Right atrium auricular region (tissue), 2 donors: ENCODE results near the gene SVOP. TPM values are rescaled to one million over a fixed set of nuclear protein-coding genes. Genes with fewer than 3 reads are reported as not detected.

Source experiments
- DNase-seq: peaks from one replicate; pipeline ENCODE4 v3.0.0-alpha.2; 2019; ENCODE audit warnings: low spot score
- H3K27ac ChIP-seq, 2 donors: fragments of 200-600 bp; sonication (generic); 1 replicate in 1 of 2; 2 replicates in 1 of 2; pipeline ENCODE4 v1.5.1; 2016 to 2019
- H3K27me3 ChIP-seq, 2 donors: fragments of 200-600 bp; sonication (generic); one replicate each; pipeline versions ENCODE4 v1.5.1 to v1.6.0; 2017 to 2019
- H3K36me3 ChIP-seq: fragments of 200-600 bp; sonication (generic); one replicate; pipeline ENCODE4 v1.5.1; 2016
- H3K4me1 ChIP-seq, 2 donors: fragments of 200-600 bp; sonication (generic); one replicate each; pipeline versions ENCODE4 v1.5.1 to v1.6.0; 2017 to 2019
- H3K4me3 ChIP-seq, 2 donors: fragments of 200-600 bp; sonication (generic); 1 replicate in 1 of 2; 2 replicates in 1 of 2; pipeline ENCODE4 v1.5.1; 2017 to 2019; ENCODE audit warnings: mild to moderate bottlenecking in 1 of 2, moderate library complexity in 1 of 2
- H3K9me3 ChIP-seq, 2 donors: fragments of 200-600 bp; sonication (generic); one replicate each; pipeline ENCODE4 v1.5.1; 2019
- CTCF ChIP-seq, 2 donors: fragments of 200-600 bp; sonication (generic); IDR thresholded peaks; one replicate each; pipeline ENCODE4 v1.5.1; 2019; ENCODE audit warnings: antibody characterized with exemption in 2 of 2
- total RNA-seq, 2 donors: library from RNA; depleted of rRNA; stranded (reverse); fragments of >200 nt; gene quantifications; one replicate each; pipeline ENCODE4 v1.1.0, GENCODE V29; 2016

SVOP gene
- total RNA-seq, 2 donors from 2014 or later = 0.08 TPM; not detected in 1

- DNase-seq = no peak
- Histone ChIP-seq H3K9me3 (no peaks in the 10 kb centered on the region), H3K4me3 (no peak overlapping the region), H3K27me3 (no peaks in the 10 kb centered on the region), H3K36me3 (no peaks in the 10 kb centered on the region), H3K4me1 (peaks cover 0 to 8% of the 10 kb centered on the region in 2 donors), H3K27ac (no peak overlapping the region)
- no peak for TF ChIP-seq CTCF (IDR thresholded peaks at IDR 0.05)
Measured at GRCh38 chr12:108910336-108910735, 110.5 kb downstream of the SVOP start.

- no peak overlapping the region for H3K4me3 ChIP-seq
- H3K27me3 ChIP-seq = no peaks in the 10 kb centered on the region
- no peaks in the 10 kb centered on the region for H3K9me3 ChIP-seq
- DNase-seq = no peak
- H3K4me1 ChIP-seq = no peaks in the 10 kb centered on the region
- no peak overlapping the region for H3K27ac ChIP-seq
- no peak for TF ChIP-seq CTCF (IDR thresholded peaks at IDR 0.05)
- H3K36me3 ChIP-seq = no peaks in the 10 kb centered on the region
Measured at GRCh38 chr12:108907839-108908351, 113.0 kb downstream of the SVOP start.

- H3K27ac ChIP-seq = no peak overlapping the region
Measured at GRCh38 chr12:108906971-108907370, 113.9 kb downstream of the SVOP start.

GRCh38 chr12:108905725-108906124 is 115.1 kb downstream of the SVOP start:
- Histone ChIP-seq H3K9me3 (no peaks in the 10 kb centered on the region), H3K27me3 (no peaks in the 10 kb centered on the region), H3K4me1 (no peaks in the 10 kb centered on the region), H3K36me3 (no peaks in the 10 kb centered on the region), H3K27ac (no peak overlapping the region), H3K4me3 (no peak overlapping the region)
- DNase-seq = no peak
- no peak for TF ChIP-seq CTCF (IDR thresholded peaks at IDR 0.05)

More at GRCh38 chr12:108906971-108907370, 113.9 kb downstream of the SVOP start:
- Histone ChIP-seq H3K4me3 (no peak overlapping the region), H3K4me1 (no peaks in the 10 kb centered on the region), H3K36me3 (no peaks in the 10 kb centered on the region), H3K27me3 (no peaks in the 10 kb centered on the region), H3K9me3 (no peaks in the 10 kb centered on the region)
- DNase-seq = no peak
- TF ChIP-seq CTCF (IDR thresholded peaks at IDR 0.05) = no peak

- Histone ChIP-seq H3K4me3 (no peak overlapping the region), H3K9me3 (no peaks in the 10 kb centered on the region), H3K27ac (no peak overlapping the region), H3K27me3 (no peaks in the 10 kb centered on the region), H3K4me1 (no peaks in the 10 kb centered on the region), H3K36me3 (no peaks in the 10 kb centered on the region)
- no peak for TF ChIP-seq CTCF (IDR thresholded peaks at IDR 0.05)
- no peak for DNase-seq
Measured at GRCh38 chr12:108899145-108899544, 121.7 kb downstream of the SVOP start.

GRCh38 chr12:108896817-108897216 is 124.1 kb downstream of the SVOP start:
- Histone ChIP-seq H3K27ac (no peak overlapping the region), H3K9me3 (no peaks in the 10 kb centered on the region), H3K4me1 (no peaks in the 10 kb centered on the region), H3K36me3 (no peaks in the 10 kb centered on the region), H3K27me3 (no peaks in the 10 kb centered on the region), H3K4me3 (no peak overlapping the region)
- TF ChIP-seq CTCF (IDR thresholded peaks at IDR 0.05) = no peak
- no peak for DNase-seq
